Stimulated activated CD4-positive, alpha-beta T cell treated with anti-CD3 and anti-CD28 coated beads, Interleukin-15, amount 100 ng/mL, for 48 hours (primary cell): ENCODE data around the gene ZNF641.

Source experiments
- DNase-seq, 2 donors: peaks; one replicate each; pipeline ENCODE4 v3.0.0-alpha.2; 2020; ENCODE audit warnings: low read depth in 2 of 2

The ZNF641 gene

DNA sequence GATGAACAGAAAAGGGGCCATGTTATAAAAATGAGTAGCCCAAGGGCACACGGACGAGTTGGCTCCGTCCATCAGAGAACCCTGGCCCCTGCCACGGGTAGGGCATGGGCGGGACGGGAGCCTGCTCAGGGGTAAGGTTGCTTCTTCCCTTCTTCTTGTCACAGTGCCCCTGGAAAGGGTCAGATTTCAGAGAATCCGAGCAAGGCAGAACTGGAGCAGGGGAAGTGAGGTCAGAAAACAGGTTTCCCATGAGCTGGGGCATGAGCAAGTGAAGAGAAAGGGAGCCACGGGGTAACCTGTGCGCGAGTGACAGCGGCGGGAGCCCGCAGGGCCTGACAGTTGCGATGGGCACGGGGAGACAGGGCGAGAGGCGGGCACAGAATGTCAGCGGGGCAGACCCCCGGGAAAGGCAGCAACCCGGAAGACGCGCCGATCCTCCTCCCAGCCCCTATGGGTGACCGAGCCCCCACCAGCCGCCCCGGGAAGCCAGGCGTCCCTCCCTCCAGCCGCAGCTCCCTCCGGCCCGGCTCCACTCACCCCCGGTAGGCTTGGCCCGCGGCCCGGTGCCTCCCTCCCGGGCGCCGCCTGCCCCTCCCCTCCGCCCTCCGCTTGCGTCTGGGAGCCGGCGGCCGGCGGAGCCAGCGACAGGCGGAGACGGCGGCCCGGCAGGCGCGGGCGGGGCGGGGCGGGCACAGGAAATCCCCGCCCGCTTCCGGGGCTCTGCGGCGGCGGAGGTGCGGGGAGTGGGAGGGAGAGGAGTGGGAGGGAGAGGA, at the start of gene ZNF641:
TSS of gene ZNF641 (minus strand) at position 671 of the 773 bp plus-strand sequence. CDS start 2,829 bp downstream, outside the sequence.
- DNase-seq: peak; percentile 17 to 60

DNA sequence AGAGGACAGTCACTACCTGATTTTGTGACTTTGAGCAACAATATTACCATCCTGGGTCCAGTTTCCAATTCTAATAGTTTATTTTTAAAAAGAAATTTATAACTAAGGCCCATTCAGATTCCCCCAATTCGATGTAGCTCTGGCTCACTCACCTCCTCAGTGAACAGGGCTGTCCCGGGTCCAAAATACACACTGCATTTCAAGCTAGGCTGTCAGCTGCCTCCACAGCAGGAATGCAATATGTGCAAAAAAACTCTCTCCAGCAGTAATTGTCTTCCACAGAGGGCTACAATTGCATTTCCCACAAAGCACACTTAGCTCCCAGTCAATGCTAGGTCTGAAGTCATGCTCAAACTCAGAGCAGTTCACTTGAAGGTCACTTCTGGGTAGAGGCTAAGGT, 39.3 kb upstream of the ZNF641 start:
- DNase-seq: no peak

DNA sequence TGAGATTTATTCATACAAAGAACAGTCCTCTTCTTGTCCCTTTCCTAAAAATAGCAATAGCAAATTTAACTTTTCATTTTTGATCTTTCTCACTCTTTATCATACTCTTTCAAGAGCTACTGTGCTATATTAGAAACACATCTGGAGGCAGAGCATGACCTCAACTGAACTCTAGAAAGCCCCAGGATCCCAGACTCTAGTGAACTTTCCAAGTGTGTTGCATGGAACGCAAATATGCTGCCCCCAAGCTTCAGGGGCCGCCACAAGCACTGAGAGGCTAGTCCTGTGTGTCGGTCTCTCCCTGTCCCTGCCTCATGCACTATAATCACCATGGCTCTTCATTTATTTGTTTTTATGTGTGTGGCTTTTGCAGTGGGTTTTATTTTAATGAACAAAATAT, 38.7 kb upstream of the ZNF641 start:
- DNase-seq: no peak

DNA sequence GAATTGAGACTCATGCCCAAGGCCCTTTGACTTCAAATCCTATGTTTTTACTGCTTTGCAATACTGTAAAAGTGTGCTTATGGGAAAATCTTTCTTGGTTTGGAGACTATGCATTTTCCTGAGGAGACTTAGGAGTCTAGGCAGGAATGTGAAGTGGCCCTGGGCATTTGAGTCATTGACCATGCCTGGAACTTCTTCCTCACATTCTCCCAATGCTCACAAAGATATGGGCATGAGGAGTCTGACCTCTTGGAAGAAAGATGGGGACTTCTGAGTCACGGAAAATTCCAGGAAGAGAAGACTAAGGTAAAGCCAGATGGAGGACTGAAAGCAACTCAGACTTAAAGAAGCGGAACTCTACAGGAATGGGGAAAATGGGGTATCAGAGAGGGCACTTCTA, 38.2 kb upstream of the ZNF641 start:
- DNase-seq: no peak

DNA sequence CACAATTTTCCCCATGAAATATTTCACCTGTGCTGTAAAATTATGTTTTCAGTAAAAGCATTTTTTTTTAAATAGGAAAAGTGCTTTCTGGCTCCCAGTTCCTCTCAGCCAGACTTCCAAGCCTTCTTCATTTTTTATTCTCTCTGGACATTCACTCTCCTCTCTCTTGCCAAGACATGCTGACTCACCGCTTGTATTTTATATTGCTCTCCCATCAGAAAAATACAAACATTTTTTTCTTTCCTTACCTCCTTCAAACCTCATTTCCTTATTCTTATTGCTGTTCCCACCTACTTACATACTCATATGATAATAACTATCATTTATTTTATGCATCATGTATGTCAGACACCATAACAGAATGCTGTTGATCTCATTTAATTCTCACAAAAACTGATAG, 37.7 kb upstream of the ZNF641 start:
- DNase-seq: no peak

DNA sequence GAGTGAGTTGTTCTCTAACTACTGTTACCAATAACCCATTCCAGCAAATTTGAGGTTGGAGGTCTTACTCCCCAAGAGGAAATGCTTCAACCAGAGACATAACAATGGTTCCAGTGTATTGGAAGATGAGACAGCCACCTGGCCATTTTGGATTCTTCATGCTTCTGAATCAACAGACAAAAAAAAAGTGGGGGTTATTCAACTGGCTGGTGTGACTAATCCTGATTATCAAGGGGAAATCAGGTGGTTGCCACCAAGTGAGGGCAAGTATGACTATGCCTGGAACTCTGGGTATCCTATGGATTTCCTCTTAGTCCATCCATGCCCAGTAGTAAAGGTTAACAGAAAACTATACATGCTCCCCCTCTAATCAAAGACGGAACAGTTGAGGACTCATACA, 29.9 kb upstream of the ZNF641 start:
- no peak for DNase-seq

DNA sequence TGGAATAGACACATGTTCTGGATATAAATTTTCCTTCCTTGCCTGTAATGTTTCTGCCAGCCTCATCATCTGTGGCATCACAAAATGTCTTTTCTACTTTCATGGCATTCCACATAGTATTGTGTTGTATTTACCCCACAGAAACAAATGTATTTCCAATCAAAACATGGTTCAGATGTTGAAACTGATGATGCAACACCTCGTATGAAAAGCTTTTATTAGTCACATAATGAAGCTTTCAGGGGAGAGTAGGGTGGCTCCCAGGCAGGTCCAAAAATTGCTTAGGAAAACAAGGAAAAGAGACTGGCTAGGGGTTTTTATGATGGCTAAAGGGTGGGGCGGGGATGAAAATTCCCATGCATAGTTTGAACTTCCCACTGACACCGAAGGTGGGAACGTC, 29.1 kb upstream of the ZNF641 start:
- no peak for DNase-seq

DNA sequence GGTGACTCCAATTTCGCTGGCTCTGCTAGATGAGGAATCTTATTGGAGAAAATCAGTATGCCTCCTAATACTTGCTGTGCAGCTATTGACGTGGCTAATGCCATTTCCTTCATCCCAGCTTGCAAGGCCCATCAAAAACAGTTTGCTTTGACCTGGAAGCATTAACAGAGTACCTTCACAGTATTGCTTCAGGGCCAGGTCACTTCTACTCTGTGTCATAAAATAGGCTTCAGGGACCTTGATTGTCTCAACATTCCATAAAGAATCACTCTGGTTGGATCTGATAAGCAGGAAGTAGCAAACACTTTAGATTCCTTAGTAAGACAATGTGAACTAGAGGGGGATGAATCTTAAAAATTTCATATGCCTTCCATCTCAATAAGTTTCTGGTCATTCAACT, 26.9 kb upstream of the ZNF641 start:
- no peak for DNase-seq

DNA sequence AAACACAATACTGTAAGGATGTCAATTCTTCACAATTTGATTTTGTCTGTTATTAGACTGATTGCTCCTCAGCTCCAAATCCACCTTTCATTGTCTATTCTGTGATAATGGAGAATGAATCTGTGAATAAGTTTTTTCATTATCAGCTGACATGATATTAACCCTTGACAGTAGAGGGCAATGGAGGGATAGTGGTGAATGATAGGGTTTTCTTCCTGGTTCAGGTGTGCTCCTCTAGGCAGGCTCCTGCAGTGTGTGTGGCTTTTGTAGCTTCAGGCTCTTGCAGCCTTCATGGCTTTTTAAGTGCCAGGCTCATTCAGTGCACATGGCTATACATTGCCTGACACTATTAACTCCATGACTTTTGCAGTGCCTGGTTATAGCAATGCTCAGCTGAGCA, 23.4 kb upstream of the ZNF641 start:
- no peak for DNase-seq

DNA sequence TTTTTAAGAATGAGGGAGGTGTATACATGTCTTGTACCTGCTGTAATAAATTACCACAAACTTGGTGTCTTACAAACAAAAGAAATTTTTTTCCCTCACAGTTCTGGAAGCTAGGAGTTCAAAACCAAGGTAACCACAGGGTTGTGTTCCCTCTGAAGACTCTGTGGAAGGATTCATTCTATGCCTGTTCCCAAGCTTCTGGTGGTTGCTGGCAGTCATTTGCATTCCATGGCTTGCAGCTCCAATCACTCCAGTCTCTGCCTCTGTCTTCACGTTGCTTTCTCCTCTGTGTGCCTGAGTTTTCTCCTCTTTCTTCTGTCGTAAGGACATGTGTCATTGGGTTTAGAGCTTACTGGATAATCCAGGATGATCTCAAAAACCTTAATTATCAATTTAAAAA, 15.4 kb upstream of the ZNF641 start:
- DNase-seq: no peak

DNA sequence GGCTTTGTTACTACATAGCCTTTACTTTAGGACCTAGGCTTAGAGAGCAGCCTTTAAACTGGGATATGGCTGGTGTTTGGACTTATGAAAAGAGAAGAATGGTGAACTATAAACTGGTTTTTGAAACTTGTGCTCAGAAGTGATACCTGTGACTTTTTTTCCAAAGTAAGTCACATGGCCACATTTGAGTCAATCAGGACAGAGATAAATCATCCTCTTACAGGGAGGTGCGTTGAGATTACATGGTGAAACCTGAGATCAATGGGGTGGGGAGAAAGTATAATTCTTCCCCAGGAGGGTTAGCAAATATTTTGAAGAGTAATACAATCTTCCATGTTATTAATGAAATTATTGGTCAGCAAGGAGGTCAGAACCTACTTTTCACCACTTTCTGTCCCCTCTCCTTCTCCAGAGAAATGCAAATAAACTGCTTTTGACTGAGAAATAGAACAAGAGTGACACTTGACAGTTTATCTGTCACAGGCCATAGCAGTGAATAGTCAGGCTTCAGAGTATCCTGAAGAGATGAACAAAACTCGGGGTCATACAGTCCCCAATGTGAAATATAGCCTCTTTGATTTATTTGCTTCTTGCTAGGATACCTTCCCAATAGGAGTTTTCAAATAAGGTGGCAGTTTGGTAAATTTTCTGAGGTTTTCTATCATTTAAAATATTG, 11.1 kb upstream of the ZNF641 start:
- DNase-seq: no peak

DNA sequence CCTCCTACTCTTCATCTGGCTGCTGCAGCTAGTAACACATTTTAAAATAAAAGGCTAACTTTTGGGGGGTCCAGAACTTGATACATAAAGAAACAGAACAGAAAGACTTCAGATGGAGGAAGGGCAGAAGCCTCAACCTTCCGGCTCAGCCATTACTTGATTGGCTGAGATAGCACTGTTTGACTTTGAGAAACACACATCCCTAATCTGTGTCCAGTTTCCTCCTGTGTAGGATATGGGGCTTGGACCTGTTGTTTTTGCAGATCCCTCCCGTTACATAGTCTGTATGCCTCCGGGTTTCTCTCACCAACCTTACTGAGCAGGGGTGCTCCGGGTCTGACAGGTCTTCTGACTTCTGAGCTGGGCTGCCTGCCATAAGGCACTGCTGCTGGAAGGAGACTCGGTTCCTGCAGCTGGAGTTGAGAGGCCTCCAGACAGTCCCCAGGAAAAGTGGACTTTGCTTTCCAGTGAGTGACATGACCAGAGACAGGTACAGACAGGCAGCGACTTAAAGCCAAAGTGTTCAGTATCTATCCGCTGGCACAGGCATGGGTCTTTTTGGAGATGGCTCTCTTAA, 8.3 kb upstream of the ZNF641 start:
- DNase-seq: no peak

DNA sequence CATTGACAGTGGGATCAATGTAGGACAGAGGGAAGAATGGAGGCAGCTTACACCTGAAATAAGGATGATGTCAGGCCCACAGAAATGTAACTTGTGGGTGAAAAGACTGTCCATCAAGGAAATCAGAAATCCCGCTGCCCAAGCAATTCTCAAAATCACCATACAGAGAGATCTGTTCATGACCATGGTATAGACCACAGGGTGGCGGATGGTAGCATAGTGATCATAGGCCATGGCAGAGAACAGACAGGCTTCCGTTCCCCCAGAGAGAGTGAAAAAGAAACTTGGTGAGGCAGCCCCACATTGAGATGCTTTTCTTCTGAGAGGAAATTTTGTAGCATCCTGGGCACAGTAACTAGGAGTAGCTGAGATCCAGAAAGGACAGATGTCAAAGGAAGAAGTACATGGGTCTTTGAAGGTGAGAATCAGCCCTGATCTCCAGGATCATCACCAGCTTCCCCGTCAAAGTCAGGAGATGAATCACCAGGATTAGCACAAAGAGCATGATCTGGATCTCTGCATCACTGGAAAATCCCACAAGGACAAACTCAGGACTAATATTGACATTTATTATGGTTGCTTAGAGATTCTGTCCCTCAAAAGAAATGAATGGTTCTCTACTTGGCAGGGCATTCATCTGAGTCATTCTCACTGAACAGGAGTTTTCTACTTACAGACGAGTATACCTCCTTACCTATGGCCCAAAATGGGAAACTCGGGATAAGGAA, 5.5 kb upstream of the ZNF641 start:
- no peak for DNase-seq

DNA sequence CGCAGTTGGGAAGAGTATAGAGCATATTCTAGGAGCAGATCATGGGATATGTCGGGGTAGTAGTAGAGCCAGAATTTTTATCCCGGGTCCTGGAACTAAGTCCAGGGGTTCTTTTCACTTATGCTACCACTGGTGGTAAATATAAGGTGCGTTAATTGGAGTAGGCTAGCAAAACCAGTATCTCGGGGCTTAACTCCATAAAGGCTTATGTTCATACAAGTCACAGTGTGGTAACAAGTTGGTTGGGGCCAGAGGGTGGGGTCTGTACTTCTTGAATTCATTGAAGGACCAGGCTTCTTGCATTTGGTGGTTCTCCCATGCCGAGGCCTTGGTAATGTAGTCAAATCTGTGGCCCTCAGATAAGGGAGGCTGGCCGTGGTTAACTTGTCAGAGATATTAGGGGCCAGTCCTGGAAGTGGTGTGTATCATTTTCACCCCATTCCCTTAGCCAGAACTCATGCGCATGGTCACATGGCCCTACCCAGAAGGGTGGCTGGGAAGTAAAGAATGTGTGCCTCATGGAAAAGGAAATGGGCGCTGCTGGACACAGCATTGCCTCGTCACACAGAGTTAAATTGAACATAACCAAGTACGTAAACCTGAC, 1.5 kb upstream of the ZNF641 start:
- no peak for DNase-seq

DNA sequence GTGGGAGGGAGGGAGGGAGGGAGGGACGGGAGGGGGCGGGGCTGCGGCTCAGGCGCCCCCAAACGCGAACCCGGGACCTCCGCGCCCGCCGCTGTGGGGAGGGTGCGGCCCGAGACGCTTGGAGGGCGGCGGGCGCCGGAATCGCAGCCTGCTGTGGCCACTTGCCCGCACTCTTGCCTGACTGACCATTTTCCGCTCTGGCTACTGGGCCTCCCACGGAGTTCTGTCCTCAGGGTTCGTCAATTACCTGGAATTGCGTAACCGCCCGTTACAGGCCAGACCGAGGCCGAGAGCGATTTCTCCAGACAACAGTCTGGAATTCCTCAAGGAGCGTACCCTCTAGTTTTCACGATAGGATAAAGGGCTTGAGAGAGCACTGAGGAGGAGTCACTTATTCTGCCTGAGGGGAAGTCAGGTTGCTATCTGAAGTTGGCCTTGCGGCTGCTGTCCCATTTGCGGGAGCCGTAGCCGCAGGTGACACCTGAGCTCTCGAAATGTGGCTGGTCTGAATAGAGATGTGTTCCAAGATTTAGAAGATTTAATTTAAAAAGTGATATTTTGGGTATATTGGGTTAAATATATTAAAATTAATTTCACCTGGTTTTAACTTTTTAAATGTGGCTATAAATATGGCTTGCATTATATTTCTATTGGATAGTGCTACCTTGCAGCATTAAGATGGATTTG, 446 bp upstream of the ZNF641 start:
- no peak for DNase-seq

DNA sequence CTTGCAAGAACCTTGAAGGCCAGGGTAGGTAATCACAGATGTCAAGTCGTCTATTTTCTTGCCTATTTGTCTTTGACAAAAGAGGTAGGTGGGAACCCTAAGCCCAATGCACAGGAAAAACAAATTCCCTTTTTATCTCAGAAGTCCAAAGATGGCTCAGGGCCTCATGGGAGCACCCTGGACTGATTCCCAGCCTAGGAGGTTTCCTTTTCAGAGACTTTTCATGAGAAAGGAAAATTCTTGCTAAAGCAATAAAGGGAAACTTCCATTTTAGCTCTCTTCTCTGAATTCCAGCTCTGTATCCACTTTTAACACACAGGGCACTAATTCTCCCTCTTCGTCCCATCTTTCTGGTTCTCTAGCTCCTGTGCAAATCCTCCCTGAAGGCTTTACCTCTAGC, 1.2 kb downstream of the ZNF641 start:
- DNase-seq: no peak

DNA sequence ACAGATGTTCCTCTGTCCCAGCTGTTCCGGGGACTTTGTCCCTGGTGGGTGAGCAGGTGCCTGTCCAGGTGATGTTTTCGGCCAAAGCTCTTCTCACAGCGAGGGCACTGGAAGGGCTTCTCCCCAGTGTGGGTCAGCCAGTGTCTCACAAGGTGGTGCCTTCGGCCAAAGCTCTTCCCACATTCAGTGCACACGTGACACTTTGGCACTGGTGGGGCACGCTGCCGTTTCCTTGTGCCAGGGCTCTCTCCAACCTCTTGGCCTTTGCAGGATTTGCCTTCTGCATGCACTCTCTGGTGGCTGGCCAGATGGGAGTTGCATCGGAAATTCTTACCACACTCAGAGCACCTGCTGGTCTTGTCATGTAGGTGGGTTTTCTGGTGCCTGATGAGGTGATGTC, 7.7 kb downstream of the ZNF641 start:
- no peak for DNase-seq

DNA sequence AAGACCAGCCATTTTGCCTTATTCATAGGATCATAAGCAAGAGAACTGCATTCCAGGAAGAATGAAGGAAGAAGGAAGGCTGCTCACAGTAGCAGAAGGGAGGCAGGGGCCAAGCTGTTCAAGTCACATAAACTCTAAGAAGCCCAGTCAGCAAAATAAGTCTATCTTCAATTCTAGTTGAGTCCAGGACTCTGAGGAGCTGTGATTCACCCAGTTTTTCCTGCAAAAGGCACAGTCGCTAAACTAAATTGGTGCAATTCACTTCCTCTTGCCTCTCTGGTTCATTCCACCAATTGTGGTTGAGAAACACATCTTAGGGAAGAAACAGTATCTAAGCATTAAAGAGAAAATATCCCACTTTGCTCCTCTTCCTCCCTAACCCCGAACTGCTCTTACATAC, 9.8 kb downstream of the ZNF641 start:
- no peak for DNase-seq

DNA sequence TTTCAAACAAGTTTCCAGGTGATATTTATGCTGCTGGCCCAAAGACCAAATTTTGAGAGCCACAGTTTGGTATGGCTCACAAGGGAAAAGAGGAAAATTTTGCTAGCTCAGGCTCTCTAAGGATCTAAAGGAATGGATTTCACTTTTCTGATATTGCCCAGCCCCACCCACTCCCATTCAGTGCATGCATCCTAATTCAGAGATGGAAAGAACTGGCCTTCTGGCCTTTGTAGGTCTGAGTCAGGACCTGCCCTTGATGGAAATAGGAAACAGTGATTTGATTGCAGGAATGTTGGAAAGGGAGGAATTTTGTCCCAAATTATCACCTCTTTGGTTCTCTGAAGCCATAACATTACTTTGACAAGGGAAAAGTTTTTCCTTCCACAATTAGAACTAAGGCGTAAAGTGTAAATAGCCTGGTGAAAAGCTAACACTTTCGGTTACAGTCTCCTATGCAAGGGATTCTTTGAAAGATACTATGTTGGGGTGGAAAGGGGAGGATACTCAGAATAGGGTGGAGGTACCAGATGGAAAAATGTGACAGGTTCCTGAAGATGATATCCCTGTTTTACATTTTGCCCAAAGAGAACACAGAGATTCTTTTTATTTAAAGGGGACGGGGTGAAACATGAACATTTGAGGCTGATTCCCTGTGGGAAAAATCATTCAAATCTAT, 11.1 kb downstream of the ZNF641 start:
- no peak for DNase-seq

DNA sequence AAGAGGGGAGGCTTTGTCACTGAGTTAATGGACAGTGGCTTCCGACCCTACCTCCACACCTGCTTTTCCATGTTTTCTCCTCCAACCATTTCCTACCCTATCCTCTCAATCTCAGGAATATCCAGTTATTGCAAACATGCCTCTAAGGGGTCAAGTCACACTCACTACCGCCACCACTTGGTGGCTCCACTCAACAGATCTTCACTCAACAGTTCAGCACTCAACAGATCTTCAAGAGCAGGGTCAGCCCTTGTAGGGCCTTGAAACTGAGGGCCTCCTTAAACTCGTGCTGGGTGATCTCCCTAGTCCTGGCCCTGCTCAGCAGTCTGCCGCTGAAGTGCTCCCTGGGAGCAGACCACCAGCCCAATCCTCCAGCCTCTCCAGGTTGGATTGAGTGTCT, 14.2 kb downstream of the ZNF641 start:
- no peak for DNase-seq

DNA sequence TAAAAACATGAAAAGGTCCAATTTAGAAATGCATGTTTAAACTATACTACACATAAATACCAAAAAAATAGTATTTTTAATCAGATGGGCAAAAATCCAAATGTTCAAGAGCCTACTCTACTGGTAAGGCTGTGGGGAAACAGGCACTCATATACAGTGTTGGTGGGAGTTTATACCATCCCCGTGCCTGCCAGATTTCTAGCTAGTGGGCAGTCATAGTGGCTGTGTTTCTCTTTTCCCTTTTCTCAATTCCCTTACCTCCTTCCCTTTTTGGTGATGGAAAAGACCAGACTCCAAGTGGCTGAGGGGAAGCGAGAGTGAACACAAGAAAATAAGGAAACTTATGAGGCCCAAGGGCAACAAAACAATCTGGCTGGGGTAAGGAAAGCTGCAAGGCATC, 14.7 kb downstream of the ZNF641 start:
- no peak for DNase-seq
